HEK293 (cell line): ENCODE data around the gene STMP1.

Experiments
- KLF16 ChIP-seq: fragments of 450-650 bp; formaldehyde crosslinking; IDR thresholded peaks from 2 replicates; pipeline ENCODE4 v1.5.1; 2017; ENCODE audit warnings: missing biosample characterization, missing genetic modification characterization
- KLF17 ChIP-seq: fragments of 450-650 bp; formaldehyde crosslinking; IDR thresholded peaks from 2 replicates; pipeline ENCODE4 v1.5.1; 2016; ENCODE audit warnings: missing biosample characterization, missing genetic modification characterization
- PRDM1 ChIP-seq: fragments of 450-650 bp; formaldehyde crosslinking; IDR thresholded peaks from 2 replicates; pipeline ENCODE4; 2016; ENCODE audit warnings: missing biosample characterization, missing genetic modification characterization
- YY1 ChIP-seq: fragments of 450-650 bp; formaldehyde crosslinking; IDR thresholded peaks from 2 replicates; pipeline ENCODE4 v1.5.1; 2018; ENCODE audit warnings: missing biosample characterization, missing genetic modification characterization
- ZBTB20 ChIP-seq: fragments of 450-650 bp; formaldehyde crosslinking; IDR thresholded peaks from 2 replicates; pipeline ENCODE4 v1.5.1; 2016; ENCODE audit warnings: missing biosample characterization, missing genetic modification characterization
- ZNF2 ChIP-seq: fragments of 450-650 bp; formaldehyde crosslinking; IDR thresholded peaks from 2 replicates; pipeline ENCODE4 v1.5.1; 2016; ENCODE audit warnings: missing biosample characterization, missing genetic modification characterization
- ZNF248 ChIP-seq: fragments of 450-650 bp; formaldehyde crosslinking; IDR thresholded peaks from 2 replicates; pipeline ENCODE4 v1.5.1; 2017; ENCODE audit warnings: missing biosample characterization, missing genetic modification characterization
- ZNF473 ChIP-seq: fragments of 450-650 bp; formaldehyde crosslinking; IDR thresholded peaks from 2 replicates; pipeline ENCODE4 v1.5.1; 2017; ENCODE audit warnings: missing biosample characterization, missing genetic modification characterization
- ZNF501 ChIP-seq: fragments of 450-650 bp; formaldehyde crosslinking; IDR thresholded peaks from 2 replicates; pipeline ENCODE4 v1.5.1; 2016; ENCODE audit warnings: missing biosample characterization, missing genetic modification characterization
- ZNF561 ChIP-seq: fragments of 450-650 bp; IDR thresholded peaks from 2 replicates; pipeline ENCODE4 v1.5.1; 2018; ENCODE audit warnings: missing biosample characterization, missing genetic modification characterization, borderline replicate concordance
- ZSCAN18 ChIP-seq: fragments of 450-650 bp; formaldehyde crosslinking; IDR thresholded peaks from 2 replicates; pipeline ENCODE4 v1.5.1; 2016; ENCODE audit warnings: missing biosample characterization, missing genetic modification characterization
- TF ChIP-seq, protein P1 (sequence below): fragments of 450-650 bp; formaldehyde crosslinking; IDR thresholded peaks from 2 replicates; pipeline ENCODE4 v1.5.1; 2016; ENCODE audit warnings: missing biosample characterization, missing genetic modification characterization
- TF ChIP-seq, protein P2 (sequence below): sonication (generic); formaldehyde crosslinking; IDR thresholded peaks from 2 replicates; pipeline ENCODE4 v1.8.1; 2022; ENCODE audit warnings: mild to moderate bottlenecking, moderate library complexity, missing genetic modification reagents

- TF ChIP-seq KLF17 (tag by site-specific recombination) (no peak), ZNF561 (tag by site-specific recombination) (no peak), ZBTB20 (no peak), PRDM1 (no peak), ZNF248 (no peak), KLF16 (no peak), ZNF2 (tag by site-specific recombination) (no peak), ZSCAN18 (tag by site-specific recombination) (no peak), ZNF501 (tag by site-specific recombination) (no peak), YY1 (no peak), ZNF473 (tag by site-specific recombination) (no peak)
- TF ChIP-seq, protein P1, sequence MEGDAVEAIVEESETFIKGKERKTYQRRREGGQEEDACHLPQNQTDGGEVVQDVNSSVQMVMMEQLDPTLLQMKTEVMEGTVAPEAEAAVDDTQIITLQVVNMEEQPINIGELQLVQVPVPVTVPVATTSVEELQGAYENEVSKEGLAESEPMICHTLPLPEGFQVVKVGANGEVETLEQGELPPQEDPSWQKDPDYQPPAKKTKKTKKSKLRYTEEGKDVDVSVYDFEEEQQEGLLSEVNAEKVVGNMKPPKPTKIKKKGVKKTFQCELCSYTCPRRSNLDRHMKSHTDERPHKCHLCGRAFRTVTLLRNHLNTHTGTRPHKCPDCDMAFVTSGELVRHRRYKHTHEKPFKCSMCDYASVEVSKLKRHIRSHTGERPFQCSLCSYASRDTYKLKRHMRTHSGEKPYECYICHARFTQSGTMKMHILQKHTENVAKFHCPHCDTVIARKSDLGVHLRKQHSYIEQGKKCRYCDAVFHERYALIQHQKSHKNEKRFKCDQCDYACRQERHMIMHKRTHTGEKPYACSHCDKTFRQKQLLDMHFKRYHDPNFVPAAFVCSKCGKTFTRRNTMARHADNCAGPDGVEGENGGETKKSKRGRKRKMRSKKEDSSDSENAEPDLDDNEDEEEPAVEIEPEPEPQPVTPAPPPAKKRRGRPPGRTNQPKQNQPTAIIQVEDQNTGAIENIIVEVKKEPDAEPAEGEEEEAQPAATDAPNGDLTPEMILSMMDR (tag by site-specific recombination) = no peak
- TF ChIP-seq, protein P2, sequence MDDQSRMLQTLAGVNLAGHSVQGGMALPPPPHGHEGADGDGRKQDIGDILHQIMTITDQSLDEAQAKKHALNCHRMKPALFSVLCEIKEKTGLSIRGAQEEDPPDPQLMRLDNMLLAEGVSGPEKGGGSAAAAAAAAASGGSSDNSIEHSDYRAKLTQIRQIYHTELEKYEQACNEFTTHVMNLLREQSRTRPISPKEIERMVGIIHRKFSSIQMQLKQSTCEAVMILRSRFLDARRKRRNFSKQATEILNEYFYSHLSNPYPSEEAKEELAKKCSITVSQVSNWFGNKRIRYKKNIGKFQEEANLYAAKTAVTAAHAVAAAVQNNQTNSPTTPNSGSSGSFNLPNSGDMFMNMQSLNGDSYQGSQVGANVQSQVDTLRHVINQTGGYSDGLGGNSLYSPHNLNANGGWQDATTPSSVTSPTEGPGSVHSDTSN (CRISPR knock-in tag) = no peak
Observed at GRCh38 chr7:135684136-135684535, 21.8 kb downstream of the STMP1 start.
